Activated CD4-positive, alpha-beta T cell treated with anti-CD3 and anti-CD28 coated beads, Interleukin-2, amount 50 U/mL, for 48 hours (primary cell): Measurements from ENCODE around the gene OPCML.

Experiments
- DNase-seq, 2 experiments: peaks; one replicate each; pipeline ENCODE4 v3.0.0-alpha.2; 2020

OPCML gene

GRCh38 chr11:132638423-132638822, 893.9 kb downstream of the OPCML start:
- no peak for DNase-seq

GRCh38 chr11:132636523-132636922, 895.8 kb downstream of the OPCML start:
- DNase-seq = no peak

GRCh38 chr11:132632641-132633124, 899.6 kb downstream of the OPCML start:
- DNase-seq = no peak

GRCh38 chr11:132631989-132632388, 900.3 kb downstream of the OPCML start:
- DNase-seq = no peak

- DNase-seq = no peak
Measured at GRCh38 chr11:132627981-132628380, 904.3 kb downstream of the OPCML start.

GRCh38 chr11:132626446-132626845, 905.9 kb downstream of the OPCML start:
- DNase-seq = no peak

GRCh38 chr11:132623511-132623910, 908.8 kb downstream of the OPCML start:
- DNase-seq = no peak

GRCh38 chr11:132621976-132622580, 910.2 kb downstream of the OPCML start:
- no peak for DNase-seq

- no peak for DNase-seq
Measured at GRCh38 chr11:132620423-132620822, 911.9 kb downstream of the OPCML start.

GRCh38 chr11:132610791-132611190, 921.5 kb downstream of the OPCML start:
- DNase-seq = no peak

GRCh38 chr11:132610216-132610615, 922.1 kb downstream of the OPCML start:
- DNase-seq = no peak

- no peak for DNase-seq
Measured at GRCh38 chr11:132607575-132607974, 924.7 kb downstream of the OPCML start.

- DNase-seq = no peak
Measured at GRCh38 chr11:132605825-132606570, 926.3 kb downstream of the OPCML start.

- DNase-seq = no peak
Measured at GRCh38 chr11:132604431-132604830, 927.9 kb downstream of the OPCML start.

- no peak for DNase-seq
Measured at GRCh38 chr11:132601875-132602274, 930.4 kb downstream of the OPCML start.

GRCh38 chr11:132595711-132596134, 936.6 kb downstream of the OPCML start:
- no peak for DNase-seq

- no peak for DNase-seq
Measured at GRCh38 chr11:132595246-132595645, 937.1 kb downstream of the OPCML start.

GRCh38 chr11:132590986-132591385, 941.3 kb downstream of the OPCML start:
- no peak for DNase-seq

- no peak for DNase-seq
Measured at GRCh38 chr11:132590554-132590953, 941.7 kb downstream of the OPCML start.

GRCh38 chr11:132589791-132590190, 942.5 kb downstream of the OPCML start:
- no peak for DNase-seq

- no peak for DNase-seq
Measured at GRCh38 chr11:132588366-132588765, 943.9 kb downstream of the OPCML start.

- no peak for DNase-seq
Measured at GRCh38 chr11:132587716-132588115, 944.6 kb downstream of the OPCML start.

- no peak for DNase-seq
Measured at GRCh38 chr11:132586801-132587200, 945.5 kb downstream of the OPCML start.

GRCh38 chr11:132579634-132580327, 952.5 kb downstream of the OPCML start:
- no peak for DNase-seq
